ENCODE results near the gene ADD3.
"Not testable (repeated sequence)": the region's sequence is repeated elsewhere in the genome, so short reads cannot be mapped to it uniquely, and the experiment has no call there.

ADD3 gene

DNA sequence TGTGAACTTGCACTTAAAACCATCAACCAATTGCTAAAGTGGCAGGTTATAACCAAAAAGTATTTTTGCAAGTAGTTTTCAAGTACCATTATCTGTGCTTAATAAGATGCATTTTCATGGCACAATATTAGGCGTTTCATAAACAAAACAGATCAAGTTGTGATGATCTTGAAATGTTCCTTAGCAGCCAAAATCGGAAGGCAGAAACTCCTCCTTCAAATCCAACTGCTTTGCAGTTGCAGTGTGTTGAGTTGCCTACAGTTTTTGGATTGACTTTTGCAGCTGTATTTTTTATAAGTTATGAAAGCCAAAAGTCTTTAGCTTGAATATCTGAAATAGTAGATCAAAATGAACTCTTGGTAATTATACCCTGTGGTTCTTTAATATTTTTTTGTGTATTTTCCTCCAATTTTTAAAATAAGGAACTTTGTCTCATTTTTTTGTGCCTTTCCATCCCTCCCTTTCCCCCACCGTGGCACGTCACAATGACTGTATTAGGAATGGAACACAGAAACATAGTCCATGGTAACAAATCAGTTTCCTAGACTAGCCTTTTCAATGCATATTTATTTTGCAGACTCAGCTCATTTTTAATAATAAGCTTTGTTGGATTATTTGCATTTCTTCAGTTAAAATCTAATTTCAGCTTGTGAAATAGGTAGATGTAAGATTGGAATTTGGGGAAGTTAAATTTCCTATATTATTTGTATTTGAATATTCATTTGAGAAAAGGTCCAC, 80.8 kb downstream of the ADD3 start:
- intact Hi-C loops (cut with DNase I) = no loop called here
- no peak for DNase-seq

DNA sequence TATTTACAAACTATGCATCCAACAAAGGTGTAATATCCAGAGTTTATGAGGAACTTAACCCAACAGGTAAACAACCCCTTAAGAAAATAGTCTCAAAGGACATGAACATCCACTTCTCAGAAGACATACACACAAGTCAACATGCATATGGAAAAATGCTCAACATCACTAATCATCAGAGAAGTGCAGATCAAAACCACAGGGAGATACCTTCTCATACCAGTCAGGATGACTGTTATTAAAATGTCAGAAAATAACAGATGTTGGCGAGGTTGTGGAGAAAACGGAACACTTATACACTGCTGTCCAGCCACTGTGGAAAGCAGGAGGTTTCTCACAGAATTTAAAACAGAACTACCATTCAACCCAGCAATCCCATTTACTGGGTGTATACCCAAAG, 84.0 kb downstream of the ADD3 start:
- intact Hi-C loops (cut with DNase I) = no loop called here
- no peak for DNase-seq

DNA sequence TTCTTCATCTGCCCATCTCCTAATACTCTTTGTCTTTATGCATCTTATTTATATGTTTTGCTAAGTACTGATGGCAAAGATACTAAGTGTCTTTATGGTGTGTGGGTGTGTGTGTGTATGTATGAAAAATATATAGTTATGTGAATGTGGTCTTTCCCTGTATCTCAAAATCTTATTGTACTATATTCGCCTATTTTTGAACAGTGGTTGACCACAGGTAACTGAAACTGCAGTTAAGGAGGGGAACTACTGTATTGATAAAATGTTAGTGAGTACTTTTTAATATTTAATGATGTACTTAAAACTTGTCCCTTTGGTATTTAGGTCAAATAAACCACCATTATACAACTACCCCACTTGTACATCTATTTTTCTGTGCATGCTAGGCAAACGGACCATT, 85.9 kb downstream of the ADD3 start:
- intact Hi-C loops (cut with DNase I) = no loop called here
- DNase-seq = no peak

DNA sequence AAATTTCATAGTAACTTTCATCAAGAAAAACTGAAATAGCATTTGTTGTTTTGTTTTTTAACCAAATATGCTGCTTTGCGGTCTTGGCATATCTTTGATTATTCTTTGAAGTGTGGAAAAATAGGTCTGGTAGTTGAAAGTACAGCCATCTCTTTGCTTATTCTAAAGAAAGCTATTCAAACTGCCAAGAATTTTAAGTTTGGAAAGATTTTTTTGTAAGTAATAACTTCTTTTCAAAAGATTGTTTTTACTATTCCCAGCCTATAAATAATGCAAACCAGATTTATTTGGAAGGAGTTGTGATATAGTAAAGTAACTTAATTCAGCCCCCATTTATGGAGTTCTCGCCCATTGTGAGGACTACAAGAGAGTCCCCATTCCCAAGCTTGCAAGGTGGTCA, 87.0 kb downstream of the ADD3 start:
- no peak for DNase-seq
- intact Hi-C loops (cut with DNase I) = no loop called here

DNA sequence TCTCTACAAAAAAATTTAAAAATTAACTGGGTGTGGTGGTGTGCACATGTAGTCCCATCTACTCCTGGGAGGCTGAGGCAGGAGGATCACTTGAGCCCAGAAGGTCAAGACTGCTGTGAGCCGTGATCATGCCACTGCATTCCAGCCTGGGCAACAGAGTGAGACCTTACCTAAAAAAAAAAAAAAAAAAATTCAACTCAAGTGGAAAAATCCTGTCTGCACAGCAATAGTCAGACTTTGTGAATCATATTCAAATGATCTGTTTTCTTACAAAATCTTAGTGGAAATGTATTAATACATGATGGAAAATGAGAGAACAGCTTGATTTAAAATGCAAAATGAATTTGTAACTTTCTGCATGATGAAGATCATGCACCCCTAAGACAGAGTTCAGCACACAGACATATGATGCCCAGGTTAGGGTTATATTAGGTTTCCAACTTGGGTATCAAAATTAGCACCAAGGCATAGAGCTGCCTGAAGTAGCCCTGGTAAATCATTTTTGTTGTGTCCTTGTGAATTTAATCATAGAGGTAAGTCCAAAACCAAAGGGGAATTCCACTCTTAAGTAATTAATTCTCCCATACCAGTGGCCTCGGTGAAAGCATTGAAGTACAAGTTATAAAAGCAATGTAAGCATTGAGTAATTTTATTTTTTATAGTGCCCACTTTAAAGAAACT, 93.8 kb downstream of the ADD3 start:
- no peak for DNase-seq
- intact Hi-C loops (cut with DNase I) = no loop called here

DNA sequence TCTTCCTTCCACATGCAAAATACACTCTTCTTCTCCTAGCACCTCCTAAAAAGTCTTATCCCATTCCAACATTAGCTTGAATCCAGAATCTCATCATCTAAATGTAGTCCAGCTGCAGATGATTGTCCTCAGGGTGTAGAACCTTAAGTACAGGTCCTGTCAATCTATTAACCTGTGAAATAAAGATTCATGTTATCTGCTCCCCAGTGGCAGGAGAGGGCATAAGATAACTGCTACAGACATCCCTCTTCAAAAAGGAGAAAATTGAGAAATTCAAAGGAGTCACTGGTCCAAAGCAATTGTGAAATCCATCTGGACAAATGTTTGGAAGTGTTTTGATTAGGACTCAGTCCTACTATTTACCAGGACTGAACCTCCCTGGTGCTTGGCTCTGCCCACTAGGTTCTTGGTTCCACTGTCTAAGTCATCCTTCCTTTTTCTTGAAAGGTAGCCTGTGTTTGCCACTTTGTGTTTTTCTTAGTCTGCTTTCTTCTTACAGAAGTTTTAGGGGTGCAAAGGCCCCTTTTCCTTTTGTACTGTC, 96.2 kb downstream of the ADD3 start:
- intact Hi-C loops (cut with DNase I) = no loop called here

DNA sequence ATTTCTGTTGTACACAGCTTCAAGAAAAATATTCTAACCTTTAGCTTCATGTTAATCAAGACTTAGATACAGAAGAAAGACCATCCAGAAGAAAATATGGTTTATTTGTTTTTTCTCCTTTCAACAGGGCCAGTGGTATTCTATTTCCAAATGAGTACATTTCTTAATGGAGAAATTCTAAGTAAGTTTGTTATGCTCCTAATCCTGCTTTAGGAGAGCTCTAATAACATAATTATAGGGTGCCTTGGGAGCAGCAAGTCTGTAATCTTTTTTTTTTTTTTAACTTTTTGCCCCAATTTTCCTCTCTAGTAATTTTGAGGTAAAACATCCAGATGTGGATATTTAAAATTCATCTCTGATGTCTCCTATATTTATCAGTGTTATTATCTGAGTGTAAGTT, 98.1 kb downstream of the ADD3 start:
- intact Hi-C loops (cut with DNase I) = no loop called here
- DNase-seq = no peak

More for the DNA sequence above, 96.2 kb downstream of the ADD3 start:
- DNase-seq = no peak

DNA sequence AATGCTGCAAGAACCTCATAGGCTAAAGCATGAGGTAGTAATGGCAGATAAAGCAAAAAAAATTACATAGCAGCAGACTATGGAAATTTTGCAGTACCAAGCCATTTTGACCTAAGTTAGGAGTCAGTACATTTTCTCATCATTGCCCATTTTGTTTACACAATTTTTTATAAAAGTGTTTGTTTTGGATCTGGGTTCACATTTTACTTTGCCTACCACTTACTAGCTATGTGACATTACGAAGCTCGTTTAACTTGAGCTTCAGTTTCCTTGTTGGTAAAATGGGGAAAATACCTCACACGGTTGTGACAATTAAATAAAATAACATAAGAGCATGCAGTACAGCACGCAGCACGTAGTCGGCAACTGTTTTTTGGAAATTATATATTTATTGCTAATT, 99.6 kb downstream of the ADD3 start:
- intact Hi-C loops (cut with DNase I) = no loop called here
- no peak for DNase-seq

DNA sequence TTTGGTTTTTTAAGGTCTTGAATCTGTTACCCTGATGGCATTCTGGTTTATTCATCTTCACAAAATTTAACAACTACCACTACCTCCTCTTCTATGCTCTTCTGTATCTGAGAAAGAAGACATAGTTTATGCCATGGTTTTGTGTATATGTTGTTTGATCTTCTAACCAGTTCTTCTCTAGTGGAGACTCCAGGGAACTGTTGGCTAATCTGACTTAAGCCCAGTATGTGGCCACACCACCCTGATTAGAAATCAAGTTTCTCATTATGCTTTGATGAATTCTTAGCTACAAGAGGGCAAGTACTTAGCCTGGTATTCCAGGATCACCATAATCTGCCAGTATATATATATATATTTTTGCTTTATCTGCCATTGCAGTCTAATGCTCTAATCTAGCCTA, 100.1 kb downstream of the ADD3 start:
- intact Hi-C loops (cut with DNase I) = no loop called here
- DNase-seq = no peak

DNA sequence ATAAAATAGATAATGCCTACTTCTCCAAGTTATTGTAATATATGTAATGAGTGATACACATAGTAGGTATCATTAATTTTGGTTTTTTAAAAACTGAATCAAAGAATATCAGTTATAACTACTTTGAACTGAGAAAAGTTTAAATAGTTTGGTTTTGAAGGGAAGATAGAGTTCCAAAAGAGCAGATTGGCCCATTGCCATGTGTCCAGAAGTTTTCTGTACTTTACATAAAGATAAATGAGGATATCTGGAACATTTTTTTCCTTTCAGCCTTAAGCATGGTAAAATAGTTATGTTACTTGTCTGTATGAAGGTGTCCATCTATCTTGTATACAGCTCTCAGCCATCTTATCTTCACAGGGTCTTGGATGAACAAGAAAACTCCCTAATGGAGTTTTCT, 101.7 kb downstream of the ADD3 start:
- intact Hi-C loops (cut with DNase I) = no loop called here
- DNase-seq = no peak

DNA sequence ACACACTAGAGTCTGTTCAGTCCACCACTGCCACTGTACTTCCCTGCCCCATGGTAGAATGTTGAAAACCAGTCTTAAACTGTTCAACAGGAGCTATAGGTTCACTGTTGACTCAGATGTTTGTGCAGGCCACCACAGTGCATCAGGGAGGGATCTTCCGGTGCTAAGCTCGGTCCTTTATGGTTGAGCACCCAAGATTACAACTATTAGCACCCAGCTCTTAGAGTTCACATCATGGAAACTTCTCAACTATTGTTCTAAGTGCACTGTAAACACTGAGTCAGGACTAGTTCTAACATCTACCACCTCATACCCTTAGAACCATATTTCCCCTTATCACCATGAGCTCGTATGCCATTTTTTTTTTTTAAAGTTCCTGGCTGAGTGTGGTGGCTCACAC, 102.6 kb downstream of the ADD3 start:
- DNase-seq = no peak
- intact Hi-C loops (cut with DNase I) = no loop called here

DNA sequence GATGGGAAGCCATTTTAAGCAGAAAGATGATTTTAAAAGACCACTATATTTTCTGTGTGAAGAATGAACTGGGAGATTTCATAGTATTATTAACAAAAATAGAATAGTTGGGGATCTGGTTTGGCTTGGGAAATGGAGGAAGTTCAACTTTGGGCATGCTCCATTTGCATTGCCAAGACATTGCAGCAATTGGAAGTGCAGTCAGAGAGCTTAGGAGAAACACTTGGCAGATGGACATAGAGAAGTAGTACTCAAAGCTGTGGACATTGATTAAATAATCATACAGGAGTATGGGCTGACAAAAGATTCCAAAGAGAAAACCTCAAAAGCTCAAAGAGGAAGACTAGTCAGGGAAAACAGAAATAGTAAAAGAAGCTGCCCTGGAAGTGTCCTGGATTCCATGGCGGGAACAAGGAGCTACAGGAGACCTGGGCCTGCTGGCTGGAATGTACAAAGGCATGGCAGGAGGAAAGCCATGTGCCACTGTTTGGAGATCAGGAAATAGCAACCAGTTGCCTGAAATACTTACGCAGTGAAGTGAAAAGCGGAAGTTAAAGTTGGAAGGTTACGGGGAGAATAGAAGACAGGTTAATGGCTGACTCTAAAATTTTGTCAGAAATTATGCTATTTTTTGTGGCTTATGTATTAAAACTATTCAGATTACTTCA, 106.0 kb downstream of the ADD3 start:
- intact Hi-C loops (cut with DNase I) = no loop called here
- no peak for DNase-seq

DNA sequence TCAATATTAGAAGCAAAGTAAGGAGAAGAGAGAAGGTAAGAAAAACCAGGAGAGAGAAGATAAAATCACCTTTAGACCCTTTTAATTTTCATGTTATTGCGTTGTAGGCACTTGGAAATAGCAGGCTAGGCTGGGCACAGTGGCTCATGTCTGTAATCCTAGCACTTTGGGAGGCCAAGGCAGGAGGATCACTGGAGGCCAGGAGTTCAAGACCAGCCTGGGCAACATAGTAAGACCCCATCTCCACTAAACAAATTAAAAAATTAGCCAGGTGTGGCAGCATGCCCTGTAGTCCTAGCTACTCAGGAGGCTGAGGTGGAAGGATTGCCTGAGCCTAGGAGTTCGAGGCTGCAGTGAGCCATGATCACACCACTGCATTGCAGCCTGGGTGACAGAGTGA, 106.9 kb downstream of the ADD3 start:
- intact Hi-C loops (cut with DNase I); DNase-seq: not testable (repeated sequence)

DNA sequence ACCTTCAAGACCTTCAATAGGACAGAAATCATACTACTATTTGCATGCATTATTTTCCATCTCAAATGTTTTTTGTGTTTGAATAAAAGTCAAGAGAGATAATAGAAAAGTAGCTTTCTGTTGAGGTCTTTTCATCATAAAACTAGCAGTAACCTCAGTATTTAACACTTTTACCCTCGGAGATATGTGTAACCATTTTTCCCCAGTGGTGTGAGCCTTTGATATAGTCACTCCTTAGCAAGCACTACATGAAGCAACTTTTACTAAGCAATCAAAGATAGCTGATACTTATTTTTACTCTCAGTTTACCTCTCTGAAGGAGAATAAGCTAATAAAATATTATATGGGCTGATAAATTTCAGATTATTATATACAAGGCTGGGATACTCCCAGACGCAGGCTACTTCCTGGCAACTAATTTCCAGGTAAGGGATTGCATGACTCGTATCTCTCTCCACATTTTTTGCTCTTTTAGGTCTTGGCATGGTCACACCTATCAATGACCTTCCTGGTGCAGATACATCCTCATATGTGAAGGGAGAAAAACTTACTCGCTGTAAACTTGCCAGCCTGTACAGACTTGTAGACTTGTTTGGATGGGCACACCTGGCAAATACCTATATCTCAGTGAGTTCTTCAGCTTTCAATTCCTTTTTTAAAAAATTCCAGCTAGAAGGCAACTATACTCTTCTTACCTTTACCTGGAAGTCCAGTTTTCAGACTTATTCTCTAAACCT, 108.2 kb downstream of the ADD3 start:
- no peak for DNase-seq

DNA sequence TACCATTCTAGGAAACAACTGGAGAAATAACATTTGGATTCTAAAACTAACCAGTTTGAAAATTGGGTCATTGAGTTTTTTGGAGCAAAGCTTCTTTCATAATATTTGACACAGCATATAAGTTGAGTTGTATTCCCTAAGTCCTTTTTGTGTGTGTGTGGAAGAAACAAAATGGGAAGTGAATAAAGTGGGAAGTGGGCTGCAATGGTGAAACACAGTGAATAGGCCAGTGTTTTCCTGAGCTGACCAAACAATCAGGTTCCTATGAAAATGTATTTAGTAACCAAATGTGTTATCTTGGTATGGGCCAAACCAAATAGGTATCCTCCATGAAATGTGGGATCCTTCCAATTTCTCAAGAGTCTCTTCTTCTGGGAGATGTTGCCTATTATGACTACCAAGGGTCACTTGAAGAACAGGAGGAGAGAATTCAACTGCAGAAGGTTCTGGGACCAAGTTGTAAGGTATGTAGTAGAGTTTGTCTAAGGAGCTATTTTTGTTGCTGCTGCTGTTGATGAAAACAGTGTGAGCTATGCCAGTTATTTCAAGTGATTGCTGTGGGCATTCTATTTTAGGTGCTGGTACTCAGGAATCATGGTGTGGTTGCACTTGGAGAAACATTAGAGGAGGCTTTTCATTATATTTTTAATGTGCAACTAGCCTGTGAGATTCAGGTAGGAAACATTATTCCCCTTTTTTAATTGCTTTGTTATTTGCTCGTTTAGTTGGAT, 111.3 kb downstream of the ADD3 start:
- intact Hi-C loops (cut with DNase I) = no loop called here
- DNase-seq = no peak

More for the DNA sequence above, 108.2 kb downstream of the ADD3 start:
- intact Hi-C loops (cut with DNase I) = no loop called here

DNA sequence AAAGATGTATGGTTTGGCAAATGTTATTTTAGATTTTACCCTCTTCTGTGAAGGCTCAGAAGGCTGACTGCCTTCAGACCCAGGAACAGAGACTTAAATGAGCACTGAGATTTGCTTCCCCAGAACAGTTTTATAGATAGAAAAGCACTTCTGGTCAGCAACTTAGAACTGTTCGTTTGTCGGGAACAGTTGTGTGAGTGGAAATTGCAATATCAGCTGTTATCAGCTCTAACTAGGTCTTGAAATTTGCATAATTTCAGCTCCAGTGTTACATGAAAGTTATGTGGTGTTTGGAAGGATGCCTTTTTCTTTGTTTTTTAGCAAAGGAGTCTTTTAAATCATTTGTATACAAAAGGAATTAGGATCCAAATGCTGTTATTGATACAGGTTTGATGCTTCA, 115.8 kb downstream of the ADD3 start:
- intact Hi-C loops (cut with DNase I) = no loop called here
- DNase-seq = no peak

DNA sequence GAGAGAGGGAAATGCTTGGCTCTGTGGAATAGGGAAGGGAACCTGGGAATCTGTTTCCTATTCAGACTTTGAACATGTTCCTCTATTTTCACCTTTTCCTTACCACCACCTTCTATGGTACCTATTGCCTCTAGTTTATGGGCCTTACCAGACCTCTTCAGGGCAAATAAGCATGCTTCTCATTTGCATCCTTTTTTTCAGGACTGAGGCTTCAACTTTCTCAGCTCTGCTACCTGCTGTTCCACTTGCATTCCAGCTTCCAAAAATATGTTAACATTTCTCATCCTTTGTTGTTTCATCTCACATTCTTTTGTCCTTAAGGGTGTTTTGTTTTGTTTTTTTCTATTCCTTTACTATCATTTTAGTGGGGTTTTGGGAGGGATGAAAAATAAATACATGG, 121.7 kb downstream of the ADD3 start:
- intact Hi-C loops (cut with DNase I) = no loop called here
- DNase-seq = no peak

DNA sequence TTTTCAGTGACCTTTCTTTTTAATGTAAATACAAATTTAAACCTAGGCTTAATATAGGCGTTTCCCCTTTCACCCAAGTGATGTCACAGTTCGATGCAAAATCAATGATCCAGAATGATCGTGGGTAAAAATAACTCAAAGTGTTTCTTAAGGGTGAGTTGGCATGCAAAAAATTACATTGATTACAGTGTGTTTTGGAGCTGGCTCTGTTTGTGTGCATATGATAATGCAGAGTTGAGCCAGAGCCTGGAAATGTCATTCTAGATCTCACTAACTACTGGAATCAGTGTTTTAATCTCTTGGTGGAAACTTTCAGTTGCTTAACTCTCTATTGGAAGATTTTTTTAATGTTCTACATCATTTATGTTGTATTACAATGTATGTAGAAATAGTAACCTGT, 127.1 kb downstream of the ADD3 start:
- intact Hi-C loops (cut with DNase I) = loop anchor here (5.0 to 10.0 kb wide), 4 partner anchors 72 to 412 kb away; partner anchors contain the start of genes ADD3 and MXI1
- DNase-seq = no peak

DNA sequence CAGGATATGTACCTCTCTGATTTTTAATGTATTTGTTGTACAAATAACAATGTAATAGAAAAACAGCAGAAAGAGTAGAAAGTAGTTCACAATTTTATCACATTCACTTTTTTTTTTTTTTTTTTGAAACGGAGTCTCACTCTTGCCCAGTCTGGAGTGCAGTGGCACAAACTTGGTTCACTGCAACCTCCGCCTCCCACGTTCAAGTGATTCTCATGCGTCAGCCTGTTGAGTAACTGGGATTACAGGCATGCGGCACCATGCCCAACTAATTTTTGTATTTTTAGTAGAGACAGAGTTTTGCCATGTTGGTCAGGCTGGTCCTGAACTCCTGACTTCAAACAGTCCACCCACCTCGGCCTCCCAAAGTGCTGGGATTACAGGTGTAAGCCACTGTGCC, 128.1 kb downstream of the ADD3 start:
- DNase-seq = not testable (repeated sequence)
- intact Hi-C loops (cut with DNase I) = loop anchor here (5.0 to 10.0 kb wide), 4 partner anchors 71 to 411 kb away; partner anchors contain the start of genes ADD3 and MXI1

DNA sequence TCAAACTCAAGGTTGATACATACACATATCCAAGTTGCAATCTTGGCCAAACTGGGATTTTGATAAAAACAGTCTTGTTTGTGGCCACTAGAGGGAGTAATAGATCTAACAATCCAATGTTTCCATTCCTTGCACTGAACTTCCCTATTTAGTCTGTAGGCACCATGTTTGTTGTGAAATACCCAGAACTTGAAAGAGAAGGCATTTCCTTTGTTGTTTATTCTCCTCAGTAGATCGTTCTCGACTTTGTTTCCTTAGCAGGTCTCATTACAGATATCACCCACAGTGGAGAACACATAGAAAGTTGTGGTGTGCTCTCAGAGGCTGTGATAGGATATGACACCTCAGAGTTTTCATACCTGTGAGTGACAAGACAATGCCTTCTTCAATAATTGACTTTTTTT, 129.4 kb downstream of the ADD3 start:
- intact Hi-C loops (cut with DNase I) = loop anchor here (1.0 to 10.0 kb wide), 5 partner anchors 70 to 410 kb away; partner anchors contain the start of genes ADD3 and MXI1
- no peak for DNase-seq

All from posterior cingulate gyrus (tissue), 11 donors.